GM12878 (cell line): Measurements from ENCODE around the gene FAF1. TPM values are rescaled to one million over a fixed set of nuclear protein-coding genes. Genes with fewer than 3 reads are reported as not detected.

Experiments
- ATAC-seq: fragments of 200-7000 bp; cut with Tn5 transposase; 3 replicates; pipeline ENCODE4 v1.9.1; 2020; ENCODE audit warnings: mild to moderate bottlenecking, moderate library complexity
- BruUV-seq: library from RNA; stranded (reverse); fragments of 400-500 nt; replicated peaks from 2 replicates; lab custom pipeline; 2021; lab: Mats Ljungman, UMichigan
- CTCF ChIA-PET: fragments of 300-600 bp; sonication (Branson Sonifier 250); formaldehyde crosslinking; extraction: SDS; loops from one replicate; lab custom pipeline; 2021; ENCODE audit warnings: inconsistent platforms; lab: Yijun Ruan, JAX
- POLR2A ChIA-PET: fragments of 350-600 bp; formaldehyde crosslinking; extraction: SDS; loops from one replicate; lab custom pipeline; 2021; ENCODE audit warnings: inconsistent platforms; lab: Charles Lee
- RAD21 ChIA-PET: fragments of 300-600 bp; sonication (Branson Sonifier 250); formaldehyde crosslinking; loops from one replicate; lab custom pipeline; 2023; ENCODE audit warnings: antibody characterized with exemption; ENCODE audit not compliant: unreplicated experiment; lab: Charles Lee
- SMC1A ChIA-PET: fragments of 300-600 bp; sonication (Branson Sonifier 250); formaldehyde crosslinking; loops from one replicate; lab custom pipeline; 2023; ENCODE audit not compliant: unreplicated experiment, uncharacterized antibody; lab: Charles Lee
- DNase-seq: peaks from one replicate; pipeline ENCODE4 v3.0.0-alpha.2; 2011; ENCODE audit warnings: low read depth, low spot score
- FAIRE-seq: peaks from 3 replicates; lab custom pipeline; 2011; peaks lifted over from hg19 to GRCh38; lab: Jason Lieb, UNC
- H2AFZ ChIP-seq: 2 replicates; pipeline ENCODE4 v1.6.0; 2011; ENCODE audit warnings: low read depth, low read length, control low read depth; ENCODE audit not compliant: control insufficient read depth
- H3K27ac ChIP-seq: 2 replicates; pipeline ENCODE4 v1.5.1; 2011; ENCODE audit warnings: control low read depth; ENCODE audit not compliant: control insufficient read depth, insufficient read depth
- H3K27me3 ChIP-seq, 2 experiments: replicated peaks in 1 of 2; 2 replicates each; pipeline versions ENCODE4 v1.6.0 to v1.6.1; 2011; ENCODE audit warnings: low read length in 1 of 2; ENCODE audit not compliant: control insufficient read depth in 2 of 2, insufficient read depth in 2 of 2
- H3K36me3 ChIP-seq, 2 experiments: 2 replicates each; pipeline ENCODE4 v1.5.1; 2011; ENCODE audit warnings: low read length in 1 of 2; ENCODE audit not compliant: control insufficient read depth in 2 of 2, insufficient read depth in 2 of 2
- H3K4me1 ChIP-seq: 2 replicates; pipeline ENCODE4 v1.6.1; 2011; ENCODE audit warnings: mild to moderate bottlenecking, low read length, moderate library complexity, mixed read lengths; ENCODE audit not compliant: control insufficient read depth, insufficient read depth
- H3K4me2 ChIP-seq: 2 replicates; pipeline ENCODE4 v1.6.0; 2011; ENCODE audit warnings: control low read depth; ENCODE audit not compliant: control insufficient read depth, insufficient read depth
- H3K4me3 ChIP-seq: fragments of 200-600 bp; sonication (generic); 2 replicates; pipeline ENCODE4 v1.5.1; 2016
- H3K79me2 ChIP-seq: 2 replicates; pipeline ENCODE4 v1.6.0; 2011; ENCODE audit warnings: low read length; ENCODE audit not compliant: control insufficient read depth, insufficient read depth
- H3K9ac ChIP-seq: 2 replicates; pipeline ENCODE4 v1.8.0; 2011; ENCODE audit warnings: low read length, control low read depth, mixed read lengths; ENCODE audit not compliant: control insufficient read depth, insufficient read depth
- H3K9me3 ChIP-seq: replicated peaks from 3 replicates; pipeline ENCODE4 v1.5.1; 2011; ENCODE audit warnings: mild to moderate bottlenecking, low read length; ENCODE audit not compliant: control insufficient read depth, insufficient read depth
- H4K20me1 ChIP-seq: 2 replicates; pipeline ENCODE4 v1.6.0; 2011; ENCODE audit not compliant: control insufficient read depth, insufficient read depth
- MYC ChIP-seq: IDR thresholded peaks from 2 replicates; pipeline ENCODE4 v1.6.1; 2011; ENCODE audit warnings: mild to moderate bottlenecking, low read length, moderate library complexity, inconsistent platforms; ENCODE audit not compliant: insufficient read depth, insufficient replicate concordance, insufficient read length, severe bottlenecking
- WGBS: methylation state at CpG from one replicate; pipeline ENCODE4 v1.1.6; 2016; ENCODE audit warnings: low lambda C conversion rate; ENCODE audit not compliant: insufficient replicate concordance, insufficient coverage; ENCODE audit errors: missing lambda C conversion rate; 5-methylcytosine and 5-hydroxymethylcytosine counted together
- in situ Hi-C: fragments of 300-500 bp; cut with MboI; formaldehyde crosslinking; loops from 9 replicates; pipeline ENCODE4 v1.14.3; 2018; ENCODE audit warnings: mixed read lengths
- intact Hi-C: fragments of 100-400 bp; cut with micrococcal nuclease; formaldehyde crosslinking; loops from one replicate; pipeline ENCODE4 v1.14.2; 2022; ENCODE audit not compliant: unreplicated experiment
- polyA plus RNA-seq, 11 experiments: library from polyadenylated mRNA; depleted of rRNA in 4 of 11; unstranded in 6 of 11; stranded (reverse) in 5 of 11; fragments of >200 nt; fragmentation: Nextera tagmentation in 4 of 11; fragmentation: Illumina TruSeq in 1 of 11; extraction: Ambion mirVana in 4 of 11; extraction: Trizol in 1 of 11; gene quantifications; 1 replicate in 1 of 11; 2 replicates in 10 of 11; pipeline versions ENCODE4 v1.2.1 to v1.2.3, GENCODE V29; 2011 to 2016; ENCODE audit warnings: inconsistent platforms in 2 of 11, missing spikeins in 2 of 11, low read depth in 1 of 11
- total RNA-seq, 4 experiments: library from RNA; depleted of rRNA in 3 of 4; stranded (reverse); fragments of >200 nt in 3 of 4; fragmentation: Illumina TruSeq in 1 of 4; extraction: Trizol in 1 of 4; gene quantifications; 2 replicates each; pipeline versions ENCODE4 v1.2.1 to v1.2.3, GENCODE V29; 2013 to 2021
- TF ChIP-seq, protein P1 (sequence below): fragments of 450-650 bp; IDR thresholded peaks from 2 replicates; pipeline ENCODE4 v1.6.1; 2016; ENCODE audit warnings: mild to moderate bottlenecking
- TF ChIP-seq, protein P2 (sequence below): IDR thresholded peaks from 2 replicates; pipeline ENCODE4 v1.6.1; 2012; ENCODE audit warnings: low read depth, low read length, improper control_type of control experiment

FAF1 gene
- total and polyA plus RNA-seq, 10 of the 15 experiments (the other 5 are each of a cell fraction or from before 2014, with no cell fraction given): 8.6 to 54.5 (median 23.7) TPM

DNA sequence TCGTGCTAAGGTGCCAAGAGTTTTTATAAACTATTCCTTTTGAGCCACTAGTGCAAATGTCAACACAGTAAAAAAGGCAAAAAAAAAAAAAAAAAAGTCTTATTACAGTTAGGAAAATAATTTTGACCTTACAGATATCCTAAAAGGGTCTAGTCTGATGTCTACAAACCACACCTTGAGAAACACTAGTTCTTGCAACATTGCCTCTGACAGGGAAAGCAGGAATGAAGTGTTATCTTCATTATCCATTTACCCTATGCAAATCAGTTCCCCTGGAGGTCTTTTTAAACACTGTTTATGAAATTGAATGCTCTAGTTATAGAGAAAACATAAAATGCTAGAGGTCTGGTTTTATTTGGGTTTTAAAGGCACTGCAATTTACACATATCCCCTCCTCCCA is 421.6 kb downstream of the FAF1 start (continued):
- TF ChIP-seq, protein P1, sequence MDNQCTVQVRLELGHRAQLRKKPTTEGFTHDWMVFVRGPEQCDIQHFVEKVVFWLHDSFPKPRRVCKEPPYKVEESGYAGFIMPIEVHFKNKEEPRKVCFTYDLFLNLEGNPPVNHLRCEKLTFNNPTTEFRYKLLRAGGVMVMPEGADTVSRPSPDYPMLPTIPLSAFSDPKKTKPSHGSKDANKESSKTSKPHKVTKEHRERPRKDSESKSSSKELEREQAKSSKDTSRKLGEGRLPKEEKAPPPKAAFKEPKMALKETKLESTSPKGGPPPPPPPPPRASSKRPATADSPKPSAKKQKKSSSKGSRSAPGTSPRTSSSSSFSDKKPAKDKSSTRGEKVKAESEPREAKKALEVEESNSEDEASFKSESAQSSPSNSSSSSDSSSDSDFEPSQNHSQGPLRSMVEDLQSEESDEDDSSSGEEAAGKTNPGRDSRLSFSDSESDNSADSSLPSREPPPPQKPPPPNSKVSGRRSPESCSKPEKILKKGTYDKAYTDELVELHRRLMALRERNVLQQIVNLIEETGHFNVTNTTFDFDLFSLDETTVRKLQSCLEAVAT: no peak
- TF ChIP-seq, protein P2, sequence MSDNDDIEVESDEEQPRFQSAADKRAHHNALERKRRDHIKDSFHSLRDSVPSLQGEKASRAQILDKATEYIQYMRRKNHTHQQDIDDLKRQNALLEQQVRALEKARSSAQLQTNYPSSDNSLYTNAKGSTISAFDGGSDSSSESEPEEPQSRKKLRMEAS: no peak
- TF ChIP-seq, all 136 proteins: peak for 0

DNA sequence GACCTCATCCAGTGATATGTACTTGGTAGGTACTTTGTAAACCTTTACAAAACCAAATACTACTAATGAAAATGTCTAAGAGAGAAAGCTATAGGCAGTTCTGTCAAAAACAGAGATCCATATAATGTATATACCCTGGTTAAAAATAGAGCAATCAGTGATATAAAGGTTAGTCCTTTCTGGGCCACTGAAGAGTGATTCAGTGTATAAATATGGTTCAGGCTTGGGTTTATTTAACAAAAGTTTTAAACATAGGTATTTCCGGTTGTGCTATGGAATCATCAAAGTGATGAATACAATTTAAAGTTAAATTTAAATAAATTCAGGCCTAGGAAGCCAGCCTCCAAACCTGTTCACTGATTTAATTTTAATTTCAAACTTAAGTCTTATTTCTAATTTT is 428.5 kb downstream of the FAF1 start:
- ATAC-seq (no peak), FAIRE-seq (no peak), DNase-seq (no peak)
- no peak overlapping the region for H3K4me3 ChIP-seq
- H3K9me3 ChIP-seq: no peaks in the 10 kb centered on the region; the same call in 2 of the 3 replicates
- TF ChIP-seq MYC: no peak
- SMC1A ChIA-PET: interaction anchor here (0.7 kb wide), 1 partner anchor 9 kb away, joined by 3 read pairs; no protein-coding TSS in a partner anchor
- no peaks in the 10 kb centered on the region for H3K4me1 ChIP-seq
- RAD21 ChIA-PET: no interaction called here
- no peaks in the 10 kb centered on the region for H3K27me3 ChIP-seq
- no peaks in the 10 kb centered on the region for H3K79me2 ChIP-seq
- H3K36me3 ChIP-seq: no peaks in the 10 kb centered on the region
- H3K4me2 ChIP-seq: no peak overlapping the region
- POLR2A ChIA-PET: no interaction called here
- no peaks in the 10 kb centered on the region for H4K20me1 ChIP-seq
- intact Hi-C loops: no loop called here
- 96% methylated on average over 1 of the region's 1 CpG for WGBS
- no peak overlapping the region for H3K9ac ChIP-seq
- no peak overlapping the region for H3K27ac ChIP-seq
- in situ Hi-C loops: no loop called here
- BruUV-seq: no TSS peak
- CTCF ChIA-PET: no interaction called here
- H2AFZ ChIP-seq: no peak overlapping the region
